Adrenal gland (tissue), 12 donors: ENCODE data around the gene XPC. TPM values are rescaled to one million over a fixed set of nuclear protein-coding genes. Genes with fewer than 3 reads are reported as not detected.
A peak's percentile ranks its signal among the peaks of the same experiment; 100 is the strongest.

ENCODE experiments used
- DNase-seq, 7 donors: peaks; one replicate each; pipeline ENCODE4 v3.0.0-alpha.2; 2019 to 2020
- H3K27ac ChIP-seq, 5 donors: fragments of 200-600 bp; sonication (generic) in 4 of 5; 1 replicate in 3 of 5; 2 replicates in 2 of 5; pipeline versions ENCODE4 v1.5.1 to v1.8.0; 2016 to 2020; ENCODE audit warnings: mild to moderate bottlenecking in 1 of 5
- H3K27me3 ChIP-seq: fragments of 200-600 bp; 2 replicates; pipeline ENCODE4 v1.8.0; 2021
- H3K36me3 ChIP-seq, 2 donors: fragments of 200-600 bp; replicated peaks in 1 of 2; 1 replicate in 1 of 2; 2 replicates in 1 of 2; pipeline versions ENCODE4 v1.5.1 to v1.8.0; 2018 to 2022
- H3K4me1 ChIP-seq, 2 donors: fragments of 200-600 bp; replicated peaks in 1 of 2; 1 replicate in 1 of 2; 2 replicates in 1 of 2; pipeline versions ENCODE4 v1.5.1 to v1.8.0; 2018 to 2021
- H3K4me3 ChIP-seq, 4 donors: fragments of 200-600 bp; sonication (generic) in 3 of 4; one replicate each; pipeline ENCODE4 v1.5.1; 2016 to 2018
- H3K9me3 ChIP-seq, 3 donors: fragments of 200-600 bp; sonication (generic) in 1 of 3; replicated peaks in 1 of 3; 1 replicate in 2 of 3; 2 replicates in 1 of 3; pipeline versions ENCODE4 v1.5.1 to v1.8.0; 2016 to 2021
- CTCF ChIP-seq, 6 experiments: fragments of 450-650 bp in 4 of 6; fragments of 200-600 bp in 2 of 6; sonication (generic) in 1 of 6; IDR thresholded peaks; 1 replicate in 5 of 6; 2 replicates in 1 of 6; pipeline versions ENCODE4 v1.5.1 to v1.8.0; 2016 to 2021; ENCODE audit warnings: antibody characterized with exemption in 6 of 6, mild to moderate bottlenecking in 2 of 6, moderate library complexity in 1 of 6
- POLR2A ChIP-seq, 2 donors: fragments of 450-650 bp; IDR thresholded peaks; one replicate each; pipeline ENCODE4 v1.6.1; 2017; ENCODE audit warnings: antibody characterized with exemption in 2 of 2, mild to moderate bottlenecking in 2 of 2, moderate library complexity in 1 of 2
- WGBS, 4 donors: extraction: QIAGEN DNeasy Blood & Tissue Kit in 2 of 4; methylation state at CpG; one replicate each; pipeline versions ENCODE4 v1.1.5 to v1.1.7; 2013 to 2017; 5-methylcytosine and 5-hydroxymethylcytosine counted together
- intact Hi-C, 2 donors: fragments of 100-400 bp; cut with DNase I; formaldehyde crosslinking; loops; one replicate each; pipeline versions ENCODE4 v1.14.1 to v1.15.0; 2022 to 2023
- polyA plus RNA-seq, 3 donors: library from polyadenylated mRNA; stranded (reverse); fragments of 200-250 nt in 2 of 3; fragments of 350-450 nt in 1 of 3; fragmentation: Illumina TruSeq in 1 of 3; extraction: RNeasy Lipid Tissue Mini Kit (QIAGEN cat#74804) in 1 of 3; gene quantifications; one replicate each; pipeline ENCODE4 v1.2.3, GENCODE V29; 2013 to 2014
- total RNA-seq, 9 donors: library from RNA; depleted of rRNA in 4 of 9; stranded (reverse); fragments of >200 nt in 4 of 9; fragments of 120-200 nt in 1 of 9; fragmentation: NEBNext Ultra II Directional in 1 of 9; extraction: Animal tissue kit (Norgen Biotek cat#: 25700) in 1 of 9; gene quantifications; one replicate each; pipeline versions ENCODE4 v1.1.0 to v1.2.4, GENCODE V29; 2013 to 2023
- donor health status: healthy with polysubstance abuse.
- donor health status: Bipolar disorder and iron deficiency.
- donor health status: DM: yes; HTN: yes; CAD: no.
- donor health status: DM: no; HTN: no; CAD: no.
- donor health status: DM: no; HTN: no; CAD: no.
- donor health status: DM: yes; HTN: yes; CAD: no.

XPC gene
- total and polyA plus RNA-seq, 12 donors, result 15.6 to 66.5 (median 31.4) TPM

DNA sequence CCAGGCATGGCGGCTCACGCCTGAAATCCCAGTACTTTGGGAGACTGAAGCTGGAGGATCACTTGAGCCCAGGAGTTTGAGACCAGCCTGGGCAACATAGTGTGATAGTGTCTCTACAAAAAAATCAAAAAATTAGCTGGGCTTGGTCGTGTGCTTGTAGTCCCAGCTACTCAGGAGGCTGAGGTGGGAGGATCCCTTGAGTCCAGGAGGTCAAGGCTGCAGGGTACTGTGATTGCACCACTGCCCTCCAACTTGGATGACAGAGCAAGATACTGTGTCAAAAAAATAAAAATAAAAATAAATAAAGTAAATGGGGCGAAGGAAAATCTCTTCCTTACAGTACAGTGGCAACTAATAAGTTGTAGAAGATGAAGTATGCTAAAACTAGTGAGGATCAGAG, 29.8 kb upstream of the XPC start:
- no peak for DNase-seq
- Histone ChIP-seq H3K9me3 (no peaks in the 10 kb centered on the region), H3K36me3 (no peaks in the 10 kb centered on the region), H3K4me3 (no peak overlapping the region), H3K27me3 (no peaks in the 10 kb centered on the region), H3K4me1 (peaks cover 14 to 37% of the 10 kb centered on the region in 2 donors), H3K27ac (no peak overlapping the region)
- intact Hi-C loops, result loop anchor here in 1 of 2 donors (10.0 kb wide), 1 partner anchor 47 kb away; no protein-coding TSS in a partner anchor
- 86 to 98% (median 91%) methylated on average over 4 of the region's 4 CpGs for WGBS, 4 donors
- TF ChIP-seq CTCF (IDR thresholded peaks at IDR 0.05) (no peak), POLR2A (IDR thresholded peaks at IDR 0.05) (no peak)

GRCh38 chr3:14206548-14207177, 28.3 kb upstream of the XPC start:
- WGBS, 4 donors, result 84 to 88% (median 86%) methylated on average over 6 of the region's 6 CpGs
- Histone ChIP-seq H3K27me3 (no peaks in the 10 kb centered on the region), H3K36me3 (no peaks in the 10 kb centered on the region), H3K27ac (no peak overlapping the region), H3K4me3 (no peak overlapping the region), H3K4me1 (peaks cover 14 to 42% of the 10 kb centered on the region in 2 donors), H3K9me3 (no peaks in the 10 kb centered on the region)
- no peak for DNase-seq
- intact Hi-C loops, result loop anchor here in 1 of 2 donors (10.0 kb wide), 1 partner anchor 48 kb away; no protein-coding TSS in a partner anchor
- TF ChIP-seq CTCF (IDR thresholded peaks at IDR 0.05) (no peak), POLR2A (IDR thresholded peaks at IDR 0.05) (no peak)

GRCh38 chr3:14204515-14205284, 26.3 kb upstream of the XPC start:
- Histone ChIP-seq H3K4me1 (peaks cover 14 to 29% of the 10 kb centered on the region in 2 donors), H3K27me3 (no peaks in the 10 kb centered on the region), H3K36me3 (peaks cover 0 to 2% of the 10 kb centered on the region in 2 donors), H3K27ac (peak overlapping the region; percentile 32 to 98 (median 87)), H3K9me3 (no peaks in the 10 kb centered on the region), H3K4me3 (peak overlapping the region in 1 of 4 donors; percentile 37)
- TF ChIP-seq CTCF (IDR thresholded peaks at IDR 0.05) (no peak), POLR2A (IDR thresholded peaks at IDR 0.05) (peak in 1 of 2 donors; percentile 71)
- intact Hi-C loops, result loop anchor here (5.0 to 10.0 kb wide), 2 partner anchors 50 to 263 kb away; no protein-coding TSS in a partner anchor
- peak; percentile 55 to 85 (median 78) for DNase-seq
- WGBS, 4 donors, result 12 to 19% (median 15%) methylated on average over 8 to 11 of the region's 11 CpGs

DNA sequence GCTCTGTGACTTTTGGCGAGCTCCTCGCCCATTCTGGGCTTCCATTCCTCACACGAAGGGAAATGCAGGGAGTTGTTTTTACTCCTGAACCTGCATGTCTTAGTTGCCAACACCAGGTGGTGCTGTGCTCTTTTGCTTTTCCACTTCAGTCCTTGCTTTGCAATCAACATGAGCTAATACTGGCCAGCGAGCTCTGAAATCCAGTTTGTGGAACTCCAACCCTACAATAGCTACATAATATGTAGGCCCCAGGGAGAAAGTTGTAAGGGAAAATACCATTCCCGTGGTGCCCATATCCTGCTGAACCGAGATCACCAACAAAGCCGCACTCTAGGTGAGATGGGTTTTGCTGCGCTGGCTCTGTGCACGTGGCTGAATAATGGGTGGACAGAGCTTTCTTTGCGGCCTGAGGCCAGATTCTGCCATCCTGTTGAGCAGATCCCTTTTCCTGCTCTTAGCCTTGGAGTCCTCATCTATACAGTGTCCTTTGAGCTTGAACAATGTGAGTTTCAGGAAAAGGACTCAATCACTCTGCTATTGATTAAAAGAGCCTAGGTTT, 25.2 kb upstream of the XPC start:
- no peak overlapping the region for H3K4me3 ChIP-seq
- WGBS, 4 donors, result 31 to 48% (median 45%) methylated on average over 6 to 10 of the region's 10 CpGs
- no peaks in the 10 kb centered on the region for H3K27me3 ChIP-seq
- H3K27ac ChIP-seq, result peak overlapping the region in 4 of 5 donors; percentile 80 to 98 (median 88)
- intact Hi-C loops, result loop anchor here (5.0 to 10.0 kb wide), 2 partner anchors 51 to 264 kb away; no protein-coding TSS in a partner anchor
- DNase-seq, result peak; percentile 72 to 90 (median 80)
- H3K36me3 ChIP-seq, result peaks cover 0 to 7% of the 10 kb centered on the region in 2 donors
- H3K9me3 ChIP-seq, result no peaks in the 10 kb centered on the region
- peaks cover 14 to 29% of the 10 kb centered on the region in 2 donors for H3K4me1 ChIP-seq
- peak; percentile 84 to 94 (median 90) for TF ChIP-seq CTCF (IDR thresholded peaks at IDR 0.05)
- TF ChIP-seq POLR2A (IDR thresholded peaks at IDR 0.05), result no peak
